Measurements from ENCODE around the gene UNC13A. TPM values are rescaled to one million over a fixed set of nuclear protein-coding genes. Genes with fewer than 3 reads are reported as not detected.

The UNC13A gene
- total RNA-seq, 1 donor from 2014 or later = 0.04 TPM

GRCh38 chr19:17676295-17676694 lies 11.9 kb downstream of the UNC13A start:
- CTCF ChIA-PET = no interaction called here
- TF ChIP-seq CTCF (IDR thresholded peaks at IDR 0.05) = no peak

GRCh38 chr19:17673937-17674799 lies 14.0 kb downstream of the UNC13A start:
- Mint-ChIP-seq H3K4me1 (no peaks in the 10 kb centered on the region), H3K27ac (no peak overlapping the region), H3K36me3 (ENCODE audit: low read depth) (no peaks in the 10 kb centered on the region), H3K9me3 (peaks cover 2% of the 10 kb centered on the region), H3K4me3 (no peak overlapping the region), H3K27me3 (peaks cover 16% of the 10 kb centered on the region)
- TF ChIP-seq CTCF (IDR thresholded peaks at IDR 0.05) = no peak
- DNase-seq (no peak), ATAC-seq (ENCODE audit: low read depth) (no peak)
- intact Hi-C loops (cut with micrococcal nuclease) = no loop called here
- ChIA-PET CTCF (interaction anchor here (0.7 kb wide), 1 partner anchor 282 kb away, joined by 3 read pairs; no protein-coding TSS in a partner anchor), POLR2A (no interaction called here)

More at GRCh38 chr19:17676295-17676694, 11.9 kb downstream of the UNC13A start:
- POLR2A ChIA-PET = no interaction called here
- ATAC-seq (ENCODE audit: low read depth) (no peak), DNase-seq (no peak)
- Mint-ChIP-seq H3K27ac (no peak overlapping the region), H3K36me3 (ENCODE audit: low read depth) (no peaks in the 10 kb centered on the region), H3K4me1 (peaks cover 14% of the 10 kb centered on the region), H3K4me3 (no peak overlapping the region), H3K9me3 (peaks cover 2% of the 10 kb centered on the region), H3K27me3 (peaks cover 31% of the 10 kb centered on the region)
- intact Hi-C loops (cut with micrococcal nuclease) = no loop called here

- no peak overlapping the region for H3K4me3 Mint-ChIP-seq
- peaks cover 2% of the 10 kb centered on the region for H3K9me3 Mint-ChIP-seq
- no peak for ATAC-seq (ENCODE audit: low read depth)
- CTCF ChIA-PET = no interaction called here
- intact Hi-C loops (cut with micrococcal nuclease) = no loop called here
- no peak for TF ChIP-seq CTCF (IDR thresholded peaks at IDR 0.05)
- H3K4me1 Mint-ChIP-seq = no peaks in the 10 kb centered on the region
- peaks cover 6% of the 10 kb centered on the region for H3K27me3 Mint-ChIP-seq
- H3K36me3 Mint-ChIP-seq (ENCODE audit: low read depth) = no peaks in the 10 kb centered on the region
- POLR2A ChIA-PET = no interaction called here
- no peak for DNase-seq
- no peak overlapping the region for H3K27ac Mint-ChIP-seq
These were observed 16.2 kb downstream of the UNC13A start for GRCh38 chr19:17671906-17672305.

- H3K36me3 Mint-ChIP-seq (ENCODE audit: low read depth) = peaks cover 6% of the 10 kb centered on the region
- H3K4me1 Mint-ChIP-seq = no peaks in the 10 kb centered on the region
- ATAC-seq (ENCODE audit: low read depth) = no peak
- peaks cover 18% of the 10 kb centered on the region for H3K27me3 Mint-ChIP-seq
- intact Hi-C loops (cut with micrococcal nuclease) = no loop called here
- no peak overlapping the region for H3K27ac Mint-ChIP-seq
- ChIA-PET CTCF (no interaction called here), POLR2A (no interaction called here)
- DNase-seq = no peak
- no peak overlapping the region for H3K4me3 Mint-ChIP-seq
- peaks cover 18% of the 10 kb centered on the region for H3K9me3 Mint-ChIP-seq
- TF ChIP-seq CTCF (IDR thresholded peaks at IDR 0.05) = no peak
These were observed 18.7 kb downstream of the UNC13A start for GRCh38 chr19:17669419-17669818.

- intact Hi-C loops (cut with micrococcal nuclease) = no loop called here
- ChIA-PET POLR2A (no interaction called here), CTCF (no interaction called here)
- Mint-ChIP-seq H3K4me3 (no peak overlapping the region), H3K9me3 (peaks cover 16% of the 10 kb centered on the region), H3K27ac (no peak overlapping the region), H3K36me3 (ENCODE audit: low read depth) (peaks cover 6% of the 10 kb centered on the region), H3K27me3 (peaks cover 15% of the 10 kb centered on the region), H3K4me1 (no peaks in the 10 kb centered on the region)
- no peak for DNase-seq
- no peak for ATAC-seq (ENCODE audit: low read depth)
- TF ChIP-seq CTCF (IDR thresholded peaks at IDR 0.05) = no peak
These were observed 23.1 kb downstream of the UNC13A start for GRCh38 chr19:17665058-17665457.
